Stimulated activated CD4-positive, alpha-beta T cell treated with anti-CD3 and anti-CD28 coated beads, Interleukin-4, amount 100 ng/mL, for 24 hours (primary cell): Measurements from ENCODE around the gene SMIM35.

ENCODE experiments used
- DNase-seq: peaks from one replicate; pipeline ENCODE4 v3.0.0-alpha.2; 2020

Gene SMIM35

GRCh38 chr11:118000067-118000849 is 86.5 kb downstream of the SMIM35 start:
- no peak for DNase-seq

DNA sequence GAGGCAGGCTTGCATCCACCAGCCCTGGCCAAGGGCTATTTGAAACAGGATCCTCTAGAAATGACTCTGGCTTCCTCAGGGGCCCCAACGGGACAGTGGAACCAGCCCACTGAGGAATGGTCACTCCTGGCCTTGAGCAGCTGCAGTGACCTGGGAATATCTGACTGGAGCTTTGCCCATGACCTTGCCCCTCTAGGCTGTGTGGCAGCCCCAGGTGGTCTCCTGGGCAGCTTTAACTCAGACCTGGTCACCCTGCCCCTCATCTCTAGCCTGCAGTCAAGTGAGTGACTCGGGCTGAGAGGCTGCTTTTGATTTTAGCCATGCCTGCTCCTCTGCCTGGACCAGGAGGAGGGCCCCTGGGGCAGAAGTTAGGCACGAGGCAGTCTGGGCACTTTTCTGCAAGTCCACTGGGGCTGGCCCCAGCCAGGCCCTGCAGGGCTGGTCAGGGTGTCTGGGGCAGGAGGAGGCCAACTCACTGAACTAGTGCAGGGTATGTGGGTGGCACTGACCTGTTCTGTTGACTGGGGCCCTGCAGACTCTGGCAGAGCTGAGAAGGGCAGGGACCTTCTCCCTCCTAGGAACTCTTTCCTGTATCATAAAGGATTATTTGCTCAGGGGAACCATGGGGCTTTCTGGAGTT is 87.3 kb downstream of the SMIM35 start:
- DNase-seq, result no peak

DNA sequence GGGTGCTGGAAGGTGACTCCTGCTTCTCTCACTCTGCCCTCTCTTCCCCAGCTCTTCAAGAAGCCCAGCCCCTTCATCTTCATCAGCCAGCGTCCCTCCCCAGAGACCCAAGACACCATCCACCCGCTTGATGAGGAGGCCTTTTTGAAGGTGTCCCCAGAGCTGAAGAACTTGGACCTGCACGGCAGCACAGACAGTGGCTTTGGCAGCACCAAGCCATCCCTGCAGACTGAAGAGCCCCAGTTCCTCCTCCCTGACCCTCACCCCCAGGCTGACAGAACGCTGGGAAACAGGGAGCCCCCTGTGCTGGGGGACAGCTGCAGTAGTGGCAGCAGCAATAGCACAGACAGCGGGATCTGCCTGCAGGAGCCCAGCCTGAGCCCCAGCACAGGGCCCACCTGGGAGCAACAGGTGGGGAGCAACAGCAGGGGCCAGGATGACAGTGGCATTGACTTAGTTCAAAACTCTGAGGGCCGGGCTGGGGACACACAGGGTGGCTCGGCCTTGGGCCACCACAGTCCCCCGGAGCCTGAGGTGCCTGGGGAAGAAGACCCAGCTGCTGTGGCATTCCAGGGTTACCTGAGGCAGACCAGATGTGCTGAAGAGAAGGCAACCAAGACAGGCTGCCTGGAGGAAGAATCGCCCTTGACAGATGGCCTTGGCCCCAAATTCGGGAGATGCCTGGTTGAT is 88.0 kb downstream of the SMIM35 start:
- DNase-seq, result no peak

GRCh38 chr11:117997823-117998579 is 88.8 kb downstream of the SMIM35 start:
- DNase-seq, result no peak

DNA sequence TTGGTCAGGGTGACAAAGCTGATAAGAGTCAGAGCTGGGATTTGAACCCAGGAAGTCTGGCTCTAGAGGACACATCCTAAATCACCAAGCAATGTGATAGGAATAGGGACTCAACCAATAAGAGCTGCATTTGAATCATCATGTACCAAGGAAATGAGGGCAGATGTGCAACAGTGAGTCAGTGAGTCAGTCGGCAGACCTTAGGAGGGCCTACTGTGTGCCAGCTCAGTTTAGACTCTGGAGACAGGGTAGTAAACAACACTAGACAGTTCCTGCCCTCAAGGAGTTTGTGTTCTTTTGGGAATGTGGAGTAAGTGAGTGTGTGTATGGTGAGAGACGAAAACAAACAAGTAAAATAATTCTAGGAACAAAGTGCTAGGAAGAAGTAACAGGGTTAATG is 89.4 kb downstream of the SMIM35 start:
- no peak for DNase-seq

- DNase-seq, result no peak
These were observed 90.7 kb downstream of the SMIM35 start for GRCh38 chr11:117996058-117996457.

DNA sequence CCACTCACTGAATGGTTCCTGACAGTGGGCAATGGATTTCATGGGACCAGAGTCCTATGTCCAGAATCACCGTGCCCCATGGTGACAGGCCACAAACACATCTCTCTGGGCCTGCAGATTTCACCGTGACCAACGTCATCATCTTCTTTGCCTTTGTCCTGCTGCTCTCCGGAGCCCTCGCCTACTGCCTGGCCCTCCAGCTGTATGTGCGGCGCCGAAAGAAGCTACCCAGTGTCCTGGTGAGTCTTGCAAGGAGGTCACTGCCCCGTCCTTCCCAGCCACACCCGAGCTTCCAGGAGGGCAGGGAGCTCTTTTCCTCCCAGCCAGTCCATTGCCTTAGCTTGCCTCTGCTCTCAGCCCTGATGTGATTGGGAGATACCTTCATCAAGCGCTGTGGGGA is 91.3 kb downstream of the SMIM35 start:
- no peak for DNase-seq

- DNase-seq, result no peak
These were observed 92.6 kb downstream of the SMIM35 start for GRCh38 chr11:117993988-117994745.

DNA sequence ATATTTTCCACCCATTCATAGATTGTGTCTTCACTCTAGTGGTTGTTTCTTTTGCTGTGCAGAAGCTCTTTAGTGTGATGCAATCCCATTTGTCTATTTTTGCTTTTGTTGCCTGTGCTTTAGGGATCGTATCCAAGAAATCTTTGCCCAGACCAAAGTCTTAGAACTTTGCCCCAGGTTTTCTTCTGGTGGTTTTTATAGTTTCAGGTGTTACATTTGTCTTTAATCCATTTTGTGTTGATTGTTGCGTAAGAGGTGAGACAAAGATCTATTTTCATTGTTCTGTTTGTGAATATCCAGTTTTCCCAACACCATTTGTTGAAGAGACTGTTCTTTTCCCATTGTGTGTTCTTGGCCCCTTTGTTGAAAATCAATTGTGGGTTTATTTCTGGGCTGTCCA is 94.1 kb downstream of the SMIM35 start:
- DNase-seq, result no peak

- no peak for DNase-seq
These were observed 94.6 kb downstream of the SMIM35 start for GRCh38 chr11:117992136-117992535.

DNA sequence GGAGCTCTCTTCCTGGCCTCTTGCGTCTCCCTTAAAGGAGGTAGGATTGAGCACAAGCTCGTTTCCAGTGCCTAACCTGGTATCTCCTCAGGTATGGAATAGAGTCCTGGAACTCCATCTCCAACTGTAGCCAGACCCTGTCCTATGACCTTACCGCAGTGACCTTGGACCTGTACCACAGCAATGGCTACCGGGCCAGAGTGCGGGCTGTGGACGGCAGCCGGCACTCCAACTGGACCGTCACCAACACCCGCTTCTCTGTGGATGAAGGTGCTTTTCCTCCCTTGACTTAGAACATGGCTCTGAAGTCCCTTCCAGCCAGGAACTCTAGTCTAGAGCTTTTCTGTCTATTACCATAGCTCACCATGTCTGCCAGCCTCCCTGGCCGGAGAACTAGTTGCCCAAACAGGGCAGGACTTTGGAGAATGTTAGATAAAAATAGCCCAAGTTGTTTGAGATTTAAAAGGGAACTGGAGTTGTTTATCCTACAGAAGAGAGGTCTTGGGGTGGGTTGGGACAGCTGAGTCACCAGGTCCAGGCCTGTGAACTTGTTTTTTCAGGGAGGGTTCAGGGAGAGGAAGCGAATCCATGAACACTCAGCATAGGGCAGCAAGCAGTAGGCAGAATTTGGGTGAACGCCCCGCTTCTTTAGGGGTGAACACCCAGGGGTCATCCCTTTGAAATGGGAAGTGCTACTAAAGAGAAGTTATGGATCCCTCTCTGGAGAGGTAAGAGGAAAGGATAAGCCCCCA is 97.2 kb downstream of the SMIM35 start:
- no peak for DNase-seq

GRCh38 chr11:117986981-117987574 is 99.7 kb downstream of the SMIM35 start:
- DNase-seq, result peak; percentile 83

GRCh38 chr11:117985953-117986887 is 100.5 kb downstream of the SMIM35 start, which contains the start of gene IL10RA:
IL10RA (plus strand) TSS chr11:117986394; CDS start chr11:117986468, 74 bp downstream.
- DNase-seq, result peak; percentile 80

GRCh38 chr11:117984476-117984875 is 102.3 kb downstream of the SMIM35 start:
- DNase-seq, result no peak

DNA sequence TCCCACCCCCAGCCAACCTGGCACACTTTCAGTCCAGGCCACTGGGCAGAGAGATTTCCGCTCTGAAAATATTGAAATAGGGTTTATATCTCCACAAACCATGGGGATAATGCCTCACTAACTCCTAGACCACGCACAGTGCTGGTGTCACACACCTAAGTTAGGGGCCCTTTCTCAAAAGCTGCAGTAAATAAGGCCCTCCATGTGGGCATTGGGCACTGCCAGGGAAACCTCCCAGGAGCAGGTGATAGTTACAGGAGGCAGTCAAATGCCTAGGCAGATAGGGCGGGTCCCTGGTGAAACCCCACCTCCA is 103.6 kb downstream of the SMIM35 start:
- DNase-seq, result no peak

GRCh38 chr11:117980720-117981119 is 106.0 kb downstream of the SMIM35 start:
- no peak for DNase-seq

- DNase-seq, result no peak
These were observed 106.5 kb downstream of the SMIM35 start for GRCh38 chr11:117980280-117980679.

GRCh38 chr11:117979481-117980211 is 107.1 kb downstream of the SMIM35 start:
- DNase-seq, result no peak

- DNase-seq, result no peak
These were observed 107.8 kb downstream of the SMIM35 start for GRCh38 chr11:117978991-117979390.
